Left cardiac atrium (tissue), 4 donors: Measurements from ENCODE around the gene TRIM45. TPM values are rescaled to one million over a fixed set of nuclear protein-coding genes. Genes with fewer than 3 reads are reported as not detected.
A peak's percentile ranks its signal among the peaks of the same experiment; 100 is the strongest.

Experiments
- ATAC-seq, 2 donors: fragments of 200-7000 bp; cut with Tn5 transposase; one replicate each; pipeline ENCODE4 v1.9.1; 2020; ENCODE audit warnings: mild to moderate bottlenecking in 2 of 2, moderate library complexity in 2 of 2
- DNase-seq: peaks from one replicate; pipeline ENCODE4 v3.0.0-alpha.2; 2020
- intact Hi-C, 2 donors: fragments of 100-400 bp; cut with DNase I; formaldehyde crosslinking; loops; one replicate each; pipeline versions ENCODE4 v1.14.1 to v1.15.1; 2022 to 2023
- microRNA-seq, 2 donors: library from miRNA; unstranded; fragments of <30 nt; microRNA quantifications; one replicate each; pipeline ENCODE4 v1.2.0, GENCODE V29; 2020
- total RNA-seq, 2 donors: library from RNA; stranded (reverse); fragmentation: NEBNext Ultra II Directional; extraction: Animal tissue kit (Norgen Biotek cat#: 25700); gene quantifications; one replicate each; pipeline ENCODE4 v1.2.1, GENCODE V29; 2021
- donor health status: DM: no; HTN: yes; CAD: no.
- donor health status: DM: no; HTN: yes; CAD: no; lungs with severe emphysema.
- donor health status: DM: yes; HTN: yes; CAD: no.
- donor health status: Dilated cardiomyopathy.

TRIM45 gene
- total RNA-seq, 2 donors from 2014 or later = 8.2 to 14.3 TPM

GRCh38 chr1:117069220-117069844, 52.2 kb downstream of the TRIM45 start:
- DNase-seq (no peak), ATAC-seq (no peak)
- intact Hi-C loops = loop anchor here in 1 of 2 donors (2.0 to 5.0 kb wide), 2 partner anchors 58 to 215 kb away; no protein-coding TSS in a partner anchor

DNA sequence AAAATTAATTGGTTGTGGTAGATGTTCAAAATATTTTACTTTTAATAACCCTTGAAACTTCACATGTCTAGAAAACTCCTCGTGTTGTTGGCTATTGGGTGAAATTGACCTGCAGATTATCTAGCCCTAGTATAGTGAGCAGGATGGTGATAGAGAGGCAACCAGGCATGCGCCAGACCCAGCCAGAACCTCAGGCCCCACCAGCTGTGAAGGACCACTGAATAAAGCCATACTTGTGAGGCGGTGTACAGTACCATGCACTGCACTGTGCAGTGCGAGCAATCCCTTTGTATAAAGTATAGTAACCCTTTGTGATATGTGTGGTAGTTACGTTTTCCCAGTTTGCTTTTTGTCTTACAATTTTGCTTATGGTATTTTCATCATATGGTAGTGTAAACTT, 53.0 kb downstream of the TRIM45 start:
- intact Hi-C loops = loop anchor here (1.0 to 5.0 kb wide), 3 partner anchors 59 to 216 kb away; no protein-coding TSS in a partner anchor

DNA sequence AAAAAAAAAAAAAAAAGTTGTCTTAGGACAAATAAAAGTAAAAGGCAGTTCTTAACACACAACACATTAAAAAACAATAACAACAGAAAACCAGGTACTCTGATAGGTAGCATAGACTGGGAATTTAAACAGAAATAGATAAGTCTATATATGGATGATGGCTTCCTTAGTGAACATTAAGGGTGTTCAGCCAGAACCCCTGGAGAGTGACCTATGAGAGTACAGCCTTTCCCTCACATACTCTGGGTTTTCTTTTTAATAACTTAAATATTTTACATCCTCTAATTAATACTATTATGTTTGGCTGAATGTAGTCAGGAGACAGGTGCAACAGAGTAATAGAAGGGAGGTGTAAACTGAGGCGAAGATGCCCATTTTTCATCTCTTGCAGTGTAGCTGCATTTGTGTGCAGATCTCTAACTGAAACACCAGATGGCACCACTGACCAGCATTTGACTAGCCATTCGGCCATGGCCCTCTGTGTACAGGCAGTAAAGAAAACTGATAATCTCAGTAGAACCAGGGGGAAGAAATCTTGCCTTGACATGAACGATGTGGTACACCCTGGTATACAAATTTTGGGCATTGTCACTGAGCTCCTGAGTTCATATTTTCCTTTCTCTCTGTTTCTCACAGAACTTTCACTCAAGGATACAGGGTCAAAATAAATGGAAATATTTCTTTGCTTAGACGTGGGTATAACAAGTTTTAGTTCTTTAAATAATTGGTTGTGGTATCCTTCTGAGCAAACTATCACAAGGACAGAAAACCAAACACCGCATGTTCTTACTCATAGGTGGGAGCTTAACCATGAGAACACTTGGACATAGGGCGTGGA, 53.8 kb downstream of the TRIM45 start:
- ATAC-seq (peak; percentile 87 to 90), DNase-seq (peak; percentile 48)
- intact Hi-C loops = loop anchor here (1.0 to 5.0 kb wide), 3 partner anchors 60 to 217 kb away; no protein-coding TSS in a partner anchor

More for the DNA sequence above, 53.0 kb downstream of the TRIM45 start:
- DNase-seq (no peak), ATAC-seq (peak in 1 of 2 donors; percentile 29)

- no peak for DNase-seq
- intact Hi-C loops = loop anchor here in 1 of 2 donors (5.0 kb wide), 1 partner anchor 61 kb away; no protein-coding TSS in a partner anchor
- no peak for ATAC-seq
These were observed 55.2 kb downstream of the TRIM45 start for GRCh38 chr1:117066367-117066766.

GRCh38 chr1:117061986-117062415, 59.5 kb downstream of the TRIM45 start:
- DNase-seq = no peak
- intact Hi-C loops = no loop called here
- ATAC-seq = no peak

Small RNA genes lying within 50 kb of the gene (microRNA-seq; reads per million reads assigned to microRNA genes)
- 4.9 to 5.2 reads per million in 2 donors for gene MIR942

Other genes with a start within 250 kb of the TRIM45 start
- 100 to 1,000 TPM; 159 to 179 TPM for gene PTGFRN, start 211.8 kb downstream of the TRIM45 start, total RNA-seq
- gene CD101, start 120.0 kb downstream of the TRIM45 start, total RNA-seq = 1 to 10 TPM; 1.1 to 3.1 TPM
- 1 to 10 TPM; 8.0 to 9.4 TPM for gene TTF2, start 61.4 kb downstream of the TRIM45 start, total RNA-seq
- not detected for gene VTCN1, start 89.2 kb upstream of the TRIM45 start, total RNA-seq
- 10 to 100 TPM; 36.3 TPM for gene MAN1A2, start 245.7 kb upstream of the TRIM45 start, total RNA-seq